Measurements from ENCODE around the gene RAB11A.

Gene RAB11A

GRCh38 chr15:65883571-65883970 lies 14.3 kb downstream of the RAB11A start:
- no peak for DNase-seq (ENCODE audit: low read depth in 2 of 3, low spot score in 2 of 3)

DNA sequence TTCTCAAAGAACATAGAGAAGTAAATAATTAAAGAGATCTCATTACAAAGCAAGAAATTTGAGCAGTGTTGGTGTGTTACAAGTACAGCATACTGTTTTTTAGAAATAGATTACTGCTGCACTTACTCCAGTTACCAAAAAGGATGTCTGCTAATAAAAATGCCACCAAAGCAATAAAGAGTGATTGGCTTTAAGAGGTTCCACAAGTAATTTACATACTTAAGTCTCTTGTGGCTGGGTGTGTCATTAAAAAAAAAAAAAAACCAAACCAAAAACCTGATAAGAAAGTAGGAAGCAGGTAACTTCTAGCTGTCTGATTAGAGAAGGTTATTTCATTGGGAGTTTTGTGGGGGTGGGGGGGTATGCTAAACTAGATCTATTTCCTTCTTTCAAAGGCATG lies 15.2 kb downstream of the RAB11A start:
- no peak for DNase-seq (ENCODE audit: low read depth in 2 of 3, low spot score in 2 of 3)

DNA sequence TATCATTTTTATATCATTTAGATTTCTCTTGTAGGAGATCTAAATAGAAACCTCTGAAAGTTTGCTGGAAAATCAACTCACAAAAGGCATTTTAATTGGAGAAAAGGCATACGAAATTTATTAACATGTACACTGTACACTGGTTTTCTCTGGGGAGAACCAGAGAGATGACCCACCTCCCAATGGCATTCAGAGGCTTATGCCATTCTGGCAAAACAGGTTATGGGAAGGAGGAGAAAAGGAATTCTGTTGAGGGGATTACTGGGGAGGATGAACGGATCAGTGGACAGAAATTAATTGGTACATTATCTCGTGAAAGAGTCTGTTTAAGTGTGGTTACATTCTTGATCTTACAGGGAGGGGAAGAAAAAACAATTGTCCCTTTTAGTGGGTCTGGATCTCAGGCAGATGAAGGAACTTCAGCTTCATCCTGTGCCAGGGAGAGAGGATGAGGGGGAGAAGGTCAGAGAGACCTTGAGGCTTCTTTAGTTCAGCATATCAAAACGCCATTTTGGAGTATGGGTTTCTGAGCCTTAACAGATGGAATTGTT lies 16.5 kb downstream of the RAB11A start:
- no peak for DNase-seq (ENCODE audit: low read depth in 2 of 3, low spot score in 2 of 3)

GRCh38 chr15:65887565-65887964 lies 18.3 kb downstream of the RAB11A start:
- no peak for DNase-seq (ENCODE audit: low read depth in 2 of 3, low spot score in 2 of 3)

DNA sequence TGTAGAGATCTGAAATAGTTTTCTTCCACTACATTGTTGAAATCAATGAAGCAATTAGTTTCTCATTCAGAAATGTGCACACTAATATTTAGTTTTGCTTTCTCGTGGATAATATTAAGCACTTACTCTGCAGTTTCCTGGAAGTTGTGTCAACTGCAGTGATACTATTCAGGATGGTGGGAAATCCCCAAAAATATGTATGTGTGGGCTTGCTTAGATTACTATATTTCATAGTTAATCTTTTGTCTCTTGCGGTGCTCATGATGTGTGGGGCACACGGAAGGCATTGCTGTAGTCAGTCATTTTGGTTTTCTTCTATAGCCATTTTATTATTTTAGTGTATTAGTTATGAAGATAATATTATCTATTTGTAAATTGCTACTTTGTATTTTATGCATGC lies 19.7 kb downstream of the RAB11A start:
- DNase-seq (ENCODE audit: low read depth in 2 of 3, low spot score in 2 of 3): no peak

DNA sequence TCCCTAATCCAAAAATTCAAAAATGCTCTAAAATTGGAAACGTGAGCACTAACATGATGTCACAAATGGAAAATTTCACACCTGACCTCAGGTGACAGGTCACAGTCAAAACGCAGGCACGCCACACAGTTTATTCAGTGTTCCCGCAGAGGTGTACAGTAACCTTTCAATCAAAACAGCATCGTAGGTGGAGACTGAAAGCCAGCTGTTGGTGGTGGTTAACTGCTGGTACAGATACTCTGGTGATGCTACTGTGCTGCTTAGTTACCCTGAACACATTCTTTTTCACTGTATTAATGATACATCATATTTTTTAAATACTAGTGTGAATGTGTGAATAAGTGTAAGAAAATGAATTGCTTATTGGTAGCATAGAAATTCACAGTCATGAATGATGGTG lies 23.8 kb downstream of the RAB11A start:
- no peak for DNase-seq (ENCODE audit: low read depth in 2 of 3, low spot score in 2 of 3)

GRCh38 chr15:65896236-65896635 lies 26.9 kb downstream of the RAB11A start:
- no peak for DNase-seq (ENCODE audit: low read depth in 2 of 3, low spot score in 2 of 3)

DNA sequence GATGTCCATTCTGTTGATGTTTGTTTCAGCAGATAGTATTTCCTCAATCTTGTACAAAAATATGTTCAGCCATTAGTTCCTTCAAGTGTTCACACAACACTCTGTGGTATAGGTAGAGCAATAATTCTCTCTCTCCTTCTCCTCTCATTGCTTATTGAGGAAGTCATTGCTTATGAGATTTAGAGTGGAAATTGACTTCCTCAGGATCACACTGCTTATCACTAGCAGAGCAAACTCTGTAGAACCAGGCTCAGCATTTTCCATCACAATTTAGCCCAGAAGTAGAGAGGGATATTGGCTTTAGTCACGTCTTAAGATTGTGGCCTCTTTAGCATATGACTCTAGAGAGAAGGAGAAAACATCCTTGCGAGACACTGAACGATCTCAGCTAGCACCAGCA lies 31.2 kb downstream of the RAB11A start:
- DNase-seq (ENCODE audit: low read depth in 2 of 3, low spot score in 2 of 3): no peak

GRCh38 chr15:65901336-65901735 lies 32.0 kb downstream of the RAB11A start:
- no peak for DNase-seq (ENCODE audit: low read depth in 2 of 3, low spot score in 2 of 3)

DNA sequence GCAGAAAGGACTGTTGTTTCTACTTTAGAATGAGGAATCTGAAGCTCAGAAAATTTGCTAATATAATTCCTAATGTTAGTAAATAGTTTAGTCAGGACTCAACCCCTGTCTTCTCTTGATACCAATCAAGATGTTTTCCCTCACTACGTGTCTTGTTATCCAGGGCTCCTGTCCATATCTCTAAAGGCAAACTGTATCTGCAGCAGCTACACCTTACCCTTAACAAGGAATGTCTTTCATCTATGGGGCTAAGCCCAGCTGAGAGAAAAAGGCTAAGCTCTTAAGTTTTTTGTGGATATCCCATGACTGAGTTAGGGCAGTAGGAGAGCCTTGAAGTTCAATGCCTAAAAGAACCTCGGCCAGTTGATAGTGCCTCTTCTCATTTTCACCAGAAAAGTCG lies 32.5 kb downstream of the RAB11A start:
- no peak for DNase-seq (ENCODE audit: low read depth in 2 of 3, low spot score in 2 of 3)

- no peak for DNase-seq (ENCODE audit: low read depth in 2 of 3, low spot score in 2 of 3)
Measured at GRCh38 chr15:65902373-65902772, 33.1 kb downstream of the RAB11A start.

DNA sequence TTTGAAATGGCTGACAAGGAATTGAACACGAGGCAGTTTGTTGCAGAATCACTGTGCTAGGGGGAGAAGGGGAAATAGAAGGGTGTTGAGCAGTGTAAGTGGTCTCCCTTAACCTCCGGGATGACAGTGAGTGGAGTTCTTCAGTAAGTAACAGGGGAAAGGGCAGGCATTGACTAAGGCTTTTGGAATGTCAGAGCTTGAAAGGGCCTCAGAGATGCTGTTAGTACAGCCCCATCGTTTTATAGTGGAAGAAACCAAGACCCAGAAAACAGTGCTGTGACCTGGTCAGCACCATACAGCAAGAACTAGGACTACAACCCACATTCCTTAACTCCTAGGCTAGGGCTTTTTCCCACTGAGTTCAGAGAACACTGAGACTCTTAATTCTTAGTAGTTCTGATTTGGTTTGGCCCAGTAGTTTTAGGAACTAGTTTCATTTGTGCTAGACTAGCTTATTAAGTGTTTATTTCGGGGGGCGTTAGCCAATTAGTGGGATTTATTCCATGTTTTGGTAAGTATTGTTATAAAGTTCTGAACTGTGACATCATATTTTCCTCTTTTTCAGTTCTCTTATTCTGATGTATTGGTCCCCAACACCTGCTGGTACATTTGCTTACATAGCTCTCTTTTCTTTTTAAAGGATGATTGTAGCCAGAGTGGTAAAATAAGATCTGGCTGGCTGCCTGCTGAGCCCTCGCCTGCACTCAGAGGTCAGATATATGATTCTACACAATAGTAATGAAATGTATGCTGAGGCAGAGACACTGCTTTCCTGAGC lies 34.2 kb downstream of the RAB11A start:
- no peak for DNase-seq (ENCODE audit: low read depth in 2 of 3, low spot score in 2 of 3)

DNA sequence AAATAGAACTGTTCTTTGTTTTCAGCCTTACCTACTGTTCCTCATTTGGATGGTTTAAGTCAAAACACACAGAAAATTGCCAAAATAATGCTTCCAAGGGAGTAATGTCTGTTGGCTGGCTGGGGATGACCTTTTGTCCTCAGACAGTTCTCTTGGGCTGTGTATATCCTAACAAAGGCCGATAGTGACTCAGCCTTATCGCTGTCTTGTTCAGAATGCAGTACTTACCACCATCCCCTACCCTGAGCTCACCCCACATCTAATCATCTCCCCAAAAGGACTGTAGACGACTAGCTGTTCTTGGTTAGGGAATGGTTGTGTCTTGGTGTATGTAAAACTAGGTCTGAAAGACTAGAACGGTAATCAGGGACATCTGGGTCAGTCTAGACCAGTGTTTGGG lies 35.0 kb downstream of the RAB11A start:
- DNase-seq (ENCODE audit: low read depth in 2 of 3, low spot score in 2 of 3): no peak

- no peak for DNase-seq (ENCODE audit: low read depth in 2 of 3, low spot score in 2 of 3)
Measured at GRCh38 chr15:65906396-65906795, 37.1 kb downstream of the RAB11A start.

- no peak for DNase-seq (ENCODE audit: low read depth in 2 of 3, low spot score in 2 of 3)
Measured at GRCh38 chr15:65907661-65908060, 38.4 kb downstream of the RAB11A start.

DNA sequence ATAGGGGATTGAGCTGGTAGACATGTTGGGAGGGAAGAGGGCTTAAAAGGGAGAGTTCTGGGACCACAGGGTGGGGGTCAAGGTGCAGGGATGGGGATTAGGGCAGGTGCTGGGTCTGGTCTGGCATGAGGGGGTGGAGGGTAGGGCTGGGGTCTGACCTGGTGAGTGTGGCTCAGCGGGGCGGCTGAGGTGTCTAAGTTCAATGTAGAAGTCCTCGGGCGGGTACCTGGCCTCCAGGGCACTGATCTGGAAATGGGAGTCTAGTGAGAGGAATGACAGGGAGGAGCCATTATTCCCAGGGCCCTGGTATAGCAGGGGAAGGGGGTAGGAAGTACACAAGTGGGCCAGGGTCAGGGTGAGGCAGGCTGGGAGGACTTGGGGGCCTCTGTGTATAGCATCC lies 39.6 kb downstream of the RAB11A start:
- DNase-seq (ENCODE audit: low read depth in 2 of 3, low spot score in 2 of 3): no peak

DNA sequence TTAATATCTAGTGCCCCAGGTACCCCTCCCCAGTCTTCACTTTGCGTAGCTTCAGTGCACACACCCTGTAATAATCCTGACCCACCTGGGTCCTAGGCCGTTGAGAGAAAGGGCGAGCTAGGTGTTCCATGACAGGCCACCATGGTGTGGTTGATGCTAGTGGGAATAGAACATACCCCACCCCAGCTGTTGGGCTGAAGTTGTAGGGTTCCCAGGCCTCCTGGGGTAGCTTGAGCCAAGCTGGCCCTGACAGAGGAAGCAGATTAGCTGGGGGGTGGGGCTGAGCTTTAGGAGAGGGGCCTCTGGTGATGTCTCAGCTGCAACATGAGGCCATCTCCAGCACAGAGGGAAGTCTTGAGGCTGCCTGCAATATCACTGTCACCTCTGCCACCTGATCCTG lies 40.5 kb downstream of the RAB11A start:
- DNase-seq (ENCODE audit: low read depth in 2 of 3, low spot score in 2 of 3): no peak

DNA sequence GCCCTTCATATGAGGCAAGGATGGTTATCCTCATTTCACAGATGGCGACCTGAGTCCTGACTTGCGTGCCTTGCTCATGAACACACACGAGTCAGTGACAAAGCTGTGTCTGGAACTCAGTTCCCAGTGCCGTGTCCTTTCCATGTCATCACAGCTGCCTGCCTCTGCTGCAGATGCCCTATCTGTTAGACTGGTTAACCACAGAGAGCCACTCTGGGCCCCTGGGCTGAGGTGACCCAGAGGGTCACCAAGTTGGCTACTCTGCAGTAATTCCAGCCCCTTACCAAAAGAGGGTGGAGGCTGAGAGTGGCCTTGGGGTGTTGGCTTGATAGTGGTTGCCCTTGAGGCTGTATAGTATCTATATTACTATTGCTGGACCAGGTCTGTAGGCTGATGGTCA lies 41.0 kb downstream of the RAB11A start:
- no peak for DNase-seq (ENCODE audit: low read depth in 2 of 3, low spot score in 2 of 3)

- no peak for DNase-seq (ENCODE audit: low read depth in 2 of 3, low spot score in 2 of 3)
Measured at GRCh38 chr15:65912235-65912634, 42.9 kb downstream of the RAB11A start.

DNA sequence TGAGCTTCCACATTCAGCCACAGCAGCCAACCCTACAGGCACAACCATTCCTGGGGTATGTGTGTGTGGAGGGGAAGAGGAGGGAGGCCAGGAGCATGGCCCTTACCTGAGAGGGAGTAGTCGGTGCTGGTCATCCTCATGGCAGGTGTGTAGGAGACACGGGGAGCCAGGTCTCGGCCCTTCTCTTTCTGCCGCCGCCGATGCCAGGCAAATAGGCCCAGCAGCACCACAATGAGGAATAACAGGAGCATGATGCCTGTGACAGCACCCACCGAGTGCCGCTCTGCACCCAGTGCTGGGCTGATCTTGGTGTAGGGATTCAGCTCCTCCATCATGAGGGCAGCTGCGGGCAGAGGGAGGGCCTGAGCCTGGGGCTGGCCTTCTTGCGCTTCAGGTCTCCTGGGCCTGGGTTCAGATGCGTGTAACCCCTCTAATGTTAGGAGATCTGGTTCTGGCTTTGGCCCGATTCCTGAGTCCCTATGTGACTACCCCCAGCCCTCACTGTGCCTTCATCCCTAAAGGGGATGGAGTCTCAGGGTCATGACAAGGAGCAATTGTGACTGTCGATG lies 44.4 kb downstream of the RAB11A start:
- DNase-seq (ENCODE audit: low read depth in 2 of 3, low spot score in 2 of 3): no peak

GRCh38 chr15:65914386-65914785 lies 45.1 kb downstream of the RAB11A start:
- no peak for DNase-seq (ENCODE audit: low read depth in 2 of 3, low spot score in 2 of 3)

GRCh38 chr15:65914981-65915925 lies 46.0 kb downstream of the RAB11A start:
- DNase-seq (ENCODE audit: low read depth in 2 of 3, low spot score in 2 of 3): no peak

Data from activated CD8-positive, alpha-beta memory T cell treated with anti-CD3 and anti-CD28 coated beads for 48 hours (primary cell).